Stimulated activated CD4-positive, alpha-beta T cell treated with anti-CD3 and anti-CD28 coated beads, Interleukin-12 subunit alpha, Interleukin-12 subunit beta, amount 100 ng/mL, for 4 hours (primary cell): ENCODE measurements around the gene TNIK.
"Not testable (repeated sequence)": the region's sequence is repeated elsewhere in the genome, so short reads cannot be mapped to it uniquely, and the experiment has no call there.

Experiments
- DNase-seq: peaks from one replicate; pipeline ENCODE4 v3.0.0-alpha.2; 2020

The TNIK gene

GRCh38 chr3:171415070-171415469 lies 45.1 kb downstream of the TNIK start:
- no peak for DNase-seq

GRCh38 chr3:171412473-171412872 lies 47.7 kb downstream of the TNIK start:
- DNase-seq, result no peak

- no peak for DNase-seq
These were observed 48.2 kb downstream of the TNIK start for GRCh38 chr3:171412054-171412453.

GRCh38 chr3:171410186-171410585 lies 50.0 kb downstream of the TNIK start:
- no peak for DNase-seq

- no peak for DNase-seq
These were observed 52.4 kb downstream of the TNIK start for GRCh38 chr3:171407759-171408158.

GRCh38 chr3:171404376-171404967 lies 55.7 kb downstream of the TNIK start:
- DNase-seq, result no peak

- no peak for DNase-seq
These were observed 57.9 kb downstream of the TNIK start for GRCh38 chr3:171402281-171402680.

- no peak for DNase-seq
These were observed 58.8 kb downstream of the TNIK start for GRCh38 chr3:171401432-171401831.

- DNase-seq, result no peak
These were observed 60.4 kb downstream of the TNIK start for GRCh38 chr3:171399842-171400241.

GRCh38 chr3:171398343-171398742 lies 61.9 kb downstream of the TNIK start:
- DNase-seq, result no peak

GRCh38 chr3:171397089-171397488 lies 63.1 kb downstream of the TNIK start:
- no peak for DNase-seq

- DNase-seq, result no peak
These were observed 64.2 kb downstream of the TNIK start for GRCh38 chr3:171396048-171396447.

- no peak for DNase-seq
These were observed 67.0 kb downstream of the TNIK start for GRCh38 chr3:171393032-171393744.

- DNase-seq, result no peak
These were observed 68.8 kb downstream of the TNIK start for GRCh38 chr3:171391432-171391831.

GRCh38 chr3:171390051-171390941 lies 69.9 kb downstream of the TNIK start:
- no peak for DNase-seq

- DNase-seq, result no peak
These were observed 70.7 kb downstream of the TNIK start for GRCh38 chr3:171389491-171389890.

- DNase-seq, result no peak
These were observed 71.7 kb downstream of the TNIK start for GRCh38 chr3:171388527-171388926.

- no peak for DNase-seq
These were observed 73.1 kb downstream of the TNIK start for GRCh38 chr3:171387062-171387461.

- DNase-seq, result no peak
These were observed 75.1 kb downstream of the TNIK start for GRCh38 chr3:171385086-171385485.

- DNase-seq, result no peak
These were observed 75.9 kb downstream of the TNIK start for GRCh38 chr3:171384101-171384891.

GRCh38 chr3:171383206-171384018 lies 76.8 kb downstream of the TNIK start:
- no peak for DNase-seq

GRCh38 chr3:171382347-171382746 lies 77.9 kb downstream of the TNIK start:
- DNase-seq, result not testable (repeated sequence)
